Stimulated activated CD8-positive, alpha-beta memory T cell treated with anti-CD3 and anti-CD28 coated beads, Interleukin-7, amount 100 ng/mL, for 48 hours (primary cell): ENCODE data around the gene KCNQ1.

Source experiments
- DNase-seq, 2 donors: peaks; one replicate each; pipeline ENCODE4 v3.0.0-alpha.2; 2020; ENCODE audit warnings: low read depth in 1 of 2; ENCODE audit errors: extremely low read depth in 1 of 2

The KCNQ1 gene

GRCh38 chr11:2885017-2885677 is 440.3 kb downstream of the KCNQ1 start:
- DNase-seq, result no peak

GRCh38 chr11:2885678-2886081 is 440.9 kb downstream of the KCNQ1 start, which contains the start of gene CDKN1C:
TSS of gene CDKN1C (minus strand) at chr11:2885775. CDS start at chr11:2885456, 319 bp downstream.
- DNase-seq, result peak; percentile 54 to 55

- no peak for DNase-seq
Observed at GRCh38 chr11:2886191-2886894, 441.5 kb downstream of the KCNQ1 start.

GRCh38 chr11:2886936-2887335 is 442.1 kb downstream of the KCNQ1 start:
- DNase-seq, result no peak

GRCh38 chr11:2887515-2888195 is 442.8 kb downstream of the KCNQ1 start:
- DNase-seq, result no peak

- peak; percentile 58 to 75 for DNase-seq
Observed at GRCh38 chr11:2888266-2888968, 443.6 kb downstream of the KCNQ1 start.

- no peak for DNase-seq
Observed at GRCh38 chr11:2889362-2890273, 444.8 kb downstream of the KCNQ1 start.

GRCh38 chr11:2890466-2891294 is 445.9 kb downstream of the KCNQ1 start:
- DNase-seq, result no peak

GRCh38 chr11:2891326-2892214 is 446.8 kb downstream of the KCNQ1 start:
- no peak for DNase-seq

- peak in 1 of 2 donors; percentile 42 for DNase-seq
Observed at GRCh38 chr11:2892215-2892966, 447.6 kb downstream of the KCNQ1 start.

- no peak for DNase-seq
Observed at GRCh38 chr11:2892967-2893528, 448.2 kb downstream of the KCNQ1 start.

GRCh38 chr11:2893935-2894334 is 449.1 kb downstream of the KCNQ1 start:
- DNase-seq, result no peak

GRCh38 chr11:2896047-2896446 is 451.2 kb downstream of the KCNQ1 start:
- DNase-seq, result no peak

- DNase-seq, result no peak
Observed at GRCh38 chr11:2897048-2897447, 452.2 kb downstream of the KCNQ1 start.

- DNase-seq, result peak; percentile 31 to 50
Observed at GRCh38 chr11:2898366-2899079, 453.7 kb downstream of the KCNQ1 start.
